Aorta (tissue), 5 donors: Measurements from ENCODE around the gene SEMA5A. TPM values are rescaled to one million over a fixed set of nuclear protein-coding genes. Genes with fewer than 3 reads are reported as not detected.

ENCODE experiments used
- ATAC-seq: fragments of 200-7000 bp; cut with Tn5 transposase; one replicate; pipeline ENCODE4 v1.9.1; 2022; ENCODE audit warnings: moderate library complexity; ENCODE audit not compliant: low FRiP score
- DNase-seq, 2 donors: peaks; one replicate each; pipeline ENCODE4 v3.0.0-alpha.2; 2020
- H3K27ac ChIP-seq, 2 donors: one replicate each; pipeline ENCODE4 v1.5.1; 2013; ENCODE audit warnings: low read length in 2 of 2, mild to moderate bottlenecking in 2 of 2, moderate library complexity in 2 of 2, control low read depth in 1 of 2, inconsistent platforms in 1 of 2, low read depth in 1 of 2
- H3K27me3 ChIP-seq, 2 donors: one replicate each; pipeline ENCODE4 v1.6.1; 2013; ENCODE audit warnings: control low read depth in 1 of 2, low read length in 1 of 2, mild to moderate bottlenecking in 1 of 2, moderate library complexity in 1 of 2; ENCODE audit not compliant: insufficient read depth in 2 of 2, control insufficient read depth in 1 of 2
- H3K36me3 ChIP-seq, 2 donors: one replicate each; pipeline ENCODE4 v1.6.1; 2013; ENCODE audit warnings: control low read depth in 1 of 2, low read length in 1 of 2, mild to moderate bottlenecking in 1 of 2; ENCODE audit not compliant: insufficient read depth in 2 of 2, control insufficient read depth in 1 of 2
- H3K4me1 ChIP-seq, 2 donors: one replicate each; pipeline ENCODE4 v1.6.1; 2013; ENCODE audit warnings: low read length in 2 of 2, control low read depth in 1 of 2, mild to moderate bottlenecking in 1 of 2, moderate library complexity in 1 of 2; ENCODE audit not compliant: insufficient read depth in 2 of 2, control insufficient read depth in 1 of 2
- H3K4me3 ChIP-seq, 2 donors: one replicate each; pipeline ENCODE4 v1.5.1; 2013; ENCODE audit warnings: low read length in 2 of 2, control low read depth in 1 of 2, mild to moderate bottlenecking in 1 of 2
- H3K9me3 ChIP-seq: one replicate; pipeline ENCODE4 v1.6.1; 2013; ENCODE audit warnings: mild to moderate bottlenecking, low read length; ENCODE audit not compliant: control insufficient read depth
- WGBS, 2 donors: extraction: QIAGEN DNeasy Blood & Tissue Kit; methylation state at CpG; one replicate each; pipeline ENCODE4 v1.1.7; 2013; 5-methylcytosine and 5-hydroxymethylcytosine counted together
- intact Hi-C, 2 donors: fragments of 100-400 bp; cut with DNase I; formaldehyde crosslinking; loops; one replicate each; pipeline versions ENCODE4 v1.14.2 to v1.15.0; 2022
- polyA plus RNA-seq, 2 donors: library from polyadenylated mRNA; stranded (reverse); fragments of 200-250 nt; gene quantifications; one replicate each; pipeline ENCODE4 v1.2.3, GENCODE V29; 2013
- total RNA-seq, 2 donors: library from RNA; stranded (reverse); fragmentation: NEBNext Ultra II Directional; extraction: Animal tissue kit (Norgen Biotek cat#: 25700); gene quantifications; one replicate each; pipeline ENCODE4 v1.2.1, GENCODE V29; 2021
- donor health status: healthy with polysubstance abuse.
- donor health status: Bipolar disorder and iron deficiency.
- donor health status: DM: no; HTN: no; CAD: no.
- donor health status: DM: no; HTN: no; CAD: no.
- donor health status: DM: yes; HTN: yes; CAD: no.

Gene SEMA5A
- total and polyA plus RNA-seq, 4 donors, result 1.8 to 21.8 (median 12.7) TPM

DNA sequence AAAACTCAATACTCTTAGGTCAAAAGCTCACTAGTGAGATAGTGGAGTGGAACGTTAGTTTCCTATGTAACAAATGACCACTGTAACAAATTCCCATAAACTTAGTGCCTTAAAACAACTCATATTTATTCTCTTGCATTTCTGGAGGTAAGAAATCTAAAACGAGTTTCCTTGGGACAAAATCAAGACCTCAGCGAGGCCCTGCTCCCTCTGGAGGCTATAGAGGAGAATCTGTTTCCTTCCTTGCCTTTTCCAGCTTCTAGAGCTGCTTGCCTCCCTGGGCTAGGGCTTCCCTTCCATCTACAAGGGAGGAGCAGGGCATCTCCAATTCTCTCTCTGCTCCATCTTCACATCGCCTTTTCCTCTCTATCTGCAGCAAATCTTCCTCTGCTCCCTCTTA is 32.0 kb downstream of the SEMA5A start:
- intact Hi-C loops, result no loop called here
- no peak for DNase-seq
- 26 to 33% methylated on average over 4 of the region's 4 CpGs for WGBS, 2 donors
- no peaks in the 10 kb centered on the region for H3K27me3 ChIP-seq
- H3K9me3 ChIP-seq, result no peaks in the 10 kb centered on the region
- no peaks in the 10 kb centered on the region for H3K36me3 ChIP-seq
- H3K27ac ChIP-seq, result no peak overlapping the region
- ATAC-seq, result no peak
- H3K4me3 ChIP-seq, result no peak overlapping the region
- H3K4me1 ChIP-seq, result peaks cover 2% of the 10 kb centered on the region in 2 donors

DNA sequence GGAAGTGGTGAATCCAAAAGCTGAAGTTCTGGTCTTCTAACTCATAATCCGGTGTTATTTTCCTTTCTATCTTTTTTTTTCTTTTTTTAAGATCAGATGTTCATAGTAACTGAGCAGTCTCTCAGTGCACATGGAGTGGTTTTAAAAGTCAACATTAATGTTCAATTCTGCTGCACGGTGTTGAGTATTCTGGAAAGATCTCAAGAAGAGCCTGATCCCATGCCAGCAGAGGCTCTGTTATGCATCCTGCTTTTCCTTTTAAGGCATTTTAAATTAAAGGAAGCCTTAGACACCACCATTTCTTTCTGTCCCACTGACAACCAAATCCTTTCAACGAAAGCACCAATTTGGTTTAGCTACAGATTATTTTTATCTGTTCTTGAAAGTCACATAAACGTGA is 33.4 kb downstream of the SEMA5A start:
- no peak for DNase-seq
- Histone ChIP-seq H3K27me3 (no peaks in the 10 kb centered on the region), H3K9me3 (no peaks in the 10 kb centered on the region), H3K4me3 (peak overlapping the region in 1 of 2 donors; percentile 64), H3K27ac (no peak overlapping the region), H3K4me1 (peaks cover 2% of the 10 kb centered on the region in 2 donors), H3K36me3 (peaks cover 0 to 1% of the 10 kb centered on the region in 2 donors)
- no peak for ATAC-seq
- intact Hi-C loops, result no loop called here
- WGBS, 2 donors, result 3 to 6% methylated on average over 4 of the region's 4 CpGs

GRCh38 chr5:9507974-9508373 is 37.9 kb downstream of the SEMA5A start:
- Histone ChIP-seq H3K4me1 (peaks cover 0 to 2% of the 10 kb centered on the region in 2 donors), H3K4me3 (no peak overlapping the region), H3K27ac (no peak overlapping the region), H3K9me3 (no peaks in the 10 kb centered on the region), H3K36me3 (peaks cover 0 to 1% of the 10 kb centered on the region in 2 donors), H3K27me3 (no peaks in the 10 kb centered on the region)
- ATAC-seq, result no peak
- no peak for DNase-seq
- intact Hi-C loops, result no loop called here
- 84 to 85% methylated on average over 6 of the region's 6 CpGs for WGBS, 2 donors

DNA sequence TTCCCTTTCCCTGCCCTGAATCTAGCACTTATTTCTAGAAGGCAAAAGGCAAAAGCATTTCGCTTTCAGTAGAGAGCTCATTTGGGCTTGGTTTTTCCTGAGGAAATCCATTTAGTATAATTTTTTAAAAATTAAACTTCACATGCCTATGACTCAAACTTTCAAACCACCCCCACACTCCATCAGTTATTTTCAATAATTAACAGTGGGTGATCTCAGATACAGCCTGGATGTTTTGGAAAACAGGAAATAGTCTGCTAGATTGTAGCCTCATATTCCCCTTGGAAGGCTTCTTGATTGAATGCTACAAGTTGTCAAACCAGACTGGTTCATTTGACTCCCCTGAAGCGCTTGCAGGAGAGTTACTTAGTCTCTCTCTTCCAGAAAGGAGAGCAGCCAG is 40.6 kb downstream of the SEMA5A start:
- WGBS, 2 donors, result 82% methylated on average over 2 of the region's 2 CpGs
- Histone ChIP-seq H3K36me3 (peaks cover 0 to 1% of the 10 kb centered on the region in 2 donors), H3K4me1 (peaks cover 0 to 2% of the 10 kb centered on the region in 2 donors), H3K27me3 (no peaks in the 10 kb centered on the region), H3K9me3 (no peaks in the 10 kb centered on the region), H3K4me3 (no peak overlapping the region), H3K27ac (no peak overlapping the region)
- DNase-seq (no peak), ATAC-seq (no peak)
- intact Hi-C loops, result no loop called here

GRCh38 chr5:9502864-9503263 is 43.0 kb downstream of the SEMA5A start:
- 98 to 100% methylated on average over 1 of the region's 1 CpG for WGBS, 2 donors

GRCh38 chr5:9502050-9502834 is 43.6 kb downstream of the SEMA5A start:
- Histone ChIP-seq H3K36me3 (no peaks in the 10 kb centered on the region), H3K4me3 (no peak overlapping the region), H3K27ac (no peak overlapping the region), H3K9me3 (no peaks in the 10 kb centered on the region), H3K4me1 (peaks cover 0 to 3% of the 10 kb centered on the region in 2 donors), H3K27me3 (no peaks in the 10 kb centered on the region)
- intact Hi-C loops, result no loop called here
- ATAC-seq (no peak), DNase-seq (no peak)
- 36% methylated on average over 4 of the region's 4 CpGs for WGBS, 2 donors

More at GRCh38 chr5:9502864-9503263, 43.0 kb downstream of the SEMA5A start:
- H3K4me3 ChIP-seq, result no peak overlapping the region
- no peaks in the 10 kb centered on the region for H3K9me3 ChIP-seq
- DNase-seq, result no peak
- H3K27me3 ChIP-seq, result no peaks in the 10 kb centered on the region
- no peak for ATAC-seq
- no peaks in the 10 kb centered on the region for H3K36me3 ChIP-seq
- H3K27ac ChIP-seq, result no peak overlapping the region
- H3K4me1 ChIP-seq, result peaks cover 0 to 3% of the 10 kb centered on the region in 2 donors
- intact Hi-C loops, result no loop called here

- no peaks in the 10 kb centered on the region for H3K9me3 ChIP-seq
- ATAC-seq, result no peak
- no peak for DNase-seq
- no peak overlapping the region for H3K27ac ChIP-seq
- H3K4me3 ChIP-seq, result no peak overlapping the region
- H3K27me3 ChIP-seq, result no peaks in the 10 kb centered on the region
- 30 to 43% methylated on average over 2 of the region's 2 CpGs for WGBS, 2 donors
- no peaks in the 10 kb centered on the region for H3K36me3 ChIP-seq
- intact Hi-C loops, result no loop called here
- H3K4me1 ChIP-seq, result peaks cover 0 to 3% of the 10 kb centered on the region in 2 donors
Measured at GRCh38 chr5:9500625-9501024, 45.2 kb downstream of the SEMA5A start.

DNA sequence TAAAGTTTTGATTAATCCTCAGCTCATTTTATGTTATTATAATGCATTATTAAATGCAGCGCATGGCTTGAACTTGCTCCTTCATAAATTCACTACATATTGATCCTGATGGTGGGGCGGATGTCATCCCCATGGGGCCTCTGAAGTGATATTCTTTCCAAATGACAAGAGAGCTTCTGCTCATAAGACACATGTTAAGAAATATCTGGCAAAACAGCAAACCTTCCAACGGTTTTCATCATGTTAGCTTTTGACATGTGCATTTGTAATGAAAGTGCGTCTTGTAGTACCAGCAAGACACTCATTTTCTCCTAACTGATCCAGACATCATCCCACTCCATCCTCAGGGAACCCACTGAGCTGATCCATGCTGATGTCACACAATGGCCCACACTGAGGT is 45.7 kb downstream of the SEMA5A start:
- H3K36me3 ChIP-seq, result no peaks in the 10 kb centered on the region
- DNase-seq (no peak), ATAC-seq (no peak)
- no peak overlapping the region for H3K4me3 ChIP-seq
- H3K4me1 ChIP-seq, result peaks cover 0 to 3% of the 10 kb centered on the region in 2 donors
- no peak overlapping the region for H3K27ac ChIP-seq
- WGBS, 2 donors, result 83 to 85% methylated on average over 4 of the region's 4 CpGs
- no peaks in the 10 kb centered on the region for H3K9me3 ChIP-seq
- intact Hi-C loops, result no loop called here
- no peaks in the 10 kb centered on the region for H3K27me3 ChIP-seq

DNA sequence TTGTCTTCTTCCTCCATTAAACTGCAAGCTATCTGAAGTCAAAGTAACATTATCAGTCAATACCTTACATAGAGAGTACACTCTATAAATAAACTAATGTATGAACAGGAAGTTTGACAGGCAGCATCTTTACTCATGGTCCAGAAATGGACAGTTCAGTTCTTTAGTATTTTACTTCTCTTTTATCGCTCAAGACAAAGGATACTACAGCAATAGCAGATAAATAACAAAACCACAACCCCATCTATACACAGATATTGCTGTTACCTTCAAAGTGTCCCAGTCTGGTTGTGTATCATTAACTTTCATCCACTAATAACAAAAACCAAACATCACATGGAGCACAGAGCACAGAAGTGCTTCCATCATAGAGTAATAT is 46.4 kb downstream of the SEMA5A start:
- ATAC-seq, result no peak
- DNase-seq, result no peak
- WGBS, 2 donors, result 94 to 96% methylated on average over 1 of the region's 1 CpG
- Histone ChIP-seq H3K27me3 (no peaks in the 10 kb centered on the region), H3K36me3 (no peaks in the 10 kb centered on the region), H3K9me3 (no peaks in the 10 kb centered on the region), H3K27ac (no peak overlapping the region), H3K4me3 (no peak overlapping the region), H3K4me1 (peaks cover 0 to 3% of the 10 kb centered on the region in 2 donors)
- intact Hi-C loops, result no loop called here
